Hepatocyte (in vitro differentiated cells): ENCODE measurements around the gene MACROD2.

Experiments used
- EZH2 ChIP-seq: fragments of 200-600 bp; sonication (generic); IDR thresholded peaks from 2 replicates; pipeline ENCODE4 v1.6.1; 2016; ENCODE audit warnings: antibody characterized with exemption, mild to moderate bottlenecking, borderline replicate concordance
- TF ChIP-seq, protein P1 (sequence below): fragments of 200-600 bp; sonication (generic); IDR thresholded peaks from 2 replicates; pipeline ENCODE4 v1.5.1; 2016; ENCODE audit warnings: antibody characterized with exemption, mild to moderate bottlenecking; ENCODE audit not compliant: poor library complexity

DNA sequence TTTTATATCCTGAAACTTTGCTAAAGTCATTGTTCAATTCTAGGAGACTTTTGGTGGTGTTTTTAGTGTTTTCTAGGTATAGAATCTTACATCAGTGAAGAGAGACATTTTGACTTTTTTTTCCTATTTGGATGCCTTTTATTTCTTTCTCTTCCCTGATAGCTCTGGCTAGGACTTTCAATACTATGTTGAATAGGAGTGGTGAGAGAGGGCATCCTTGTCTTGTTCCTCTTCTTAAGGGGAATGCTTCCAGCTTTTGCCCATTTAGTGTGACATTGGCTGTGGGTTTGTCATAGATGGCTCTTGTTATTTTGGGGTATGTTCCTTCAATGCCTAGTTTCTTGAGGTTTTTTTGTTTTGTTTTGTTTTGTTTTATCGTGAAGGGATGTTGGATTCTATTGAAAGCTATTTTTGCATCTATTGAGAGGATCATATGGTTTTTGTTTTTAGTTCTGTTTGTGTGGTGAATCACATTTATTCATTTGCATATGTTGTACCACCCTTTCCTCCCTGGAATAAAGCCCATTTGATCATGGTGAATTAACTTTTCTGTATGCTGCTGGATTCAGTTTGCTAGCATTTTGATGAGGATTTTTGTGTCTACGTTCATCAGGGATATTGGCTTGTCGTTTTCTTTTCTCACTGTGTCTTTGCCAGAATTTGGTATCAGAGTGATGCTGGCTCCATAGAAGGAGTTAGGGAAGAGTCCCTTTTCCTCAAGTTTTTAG lies 882.1 kb downstream of the MACROD2 start:
- TF ChIP-seq, protein P1, sequence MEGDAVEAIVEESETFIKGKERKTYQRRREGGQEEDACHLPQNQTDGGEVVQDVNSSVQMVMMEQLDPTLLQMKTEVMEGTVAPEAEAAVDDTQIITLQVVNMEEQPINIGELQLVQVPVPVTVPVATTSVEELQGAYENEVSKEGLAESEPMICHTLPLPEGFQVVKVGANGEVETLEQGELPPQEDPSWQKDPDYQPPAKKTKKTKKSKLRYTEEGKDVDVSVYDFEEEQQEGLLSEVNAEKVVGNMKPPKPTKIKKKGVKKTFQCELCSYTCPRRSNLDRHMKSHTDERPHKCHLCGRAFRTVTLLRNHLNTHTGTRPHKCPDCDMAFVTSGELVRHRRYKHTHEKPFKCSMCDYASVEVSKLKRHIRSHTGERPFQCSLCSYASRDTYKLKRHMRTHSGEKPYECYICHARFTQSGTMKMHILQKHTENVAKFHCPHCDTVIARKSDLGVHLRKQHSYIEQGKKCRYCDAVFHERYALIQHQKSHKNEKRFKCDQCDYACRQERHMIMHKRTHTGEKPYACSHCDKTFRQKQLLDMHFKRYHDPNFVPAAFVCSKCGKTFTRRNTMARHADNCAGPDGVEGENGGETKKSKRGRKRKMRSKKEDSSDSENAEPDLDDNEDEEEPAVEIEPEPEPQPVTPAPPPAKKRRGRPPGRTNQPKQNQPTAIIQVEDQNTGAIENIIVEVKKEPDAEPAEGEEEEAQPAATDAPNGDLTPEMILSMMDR: no peak
- TF ChIP-seq EZH2: no peak
